IMR-90 (cell line): ENCODE data around the gene NUP98. TPM values are rescaled to one million over a fixed set of nuclear protein-coding genes. Genes with fewer than 3 reads are reported as not detected.

Experiments
- ATAC-seq: fragments of 200-7000 bp; cut with Tn5 transposase; 2 replicates; pipeline ENCODE4 v1.9.1; 2020; ENCODE audit warnings: low read depth, mild to moderate bottlenecking, moderate library complexity
- BruUV-seq: library from RNA; stranded (reverse); fragments of 400-500 nt; replicated peaks from 2 replicates; lab custom pipeline; 2021; lab: Mats Ljungman, UMichigan
- CTCF ChIA-PET: fragments of 300-600 bp; formaldehyde crosslinking; extraction: SDS; loops from one replicate; lab custom pipeline; 2021; ENCODE audit warnings: antibody characterized with exemption; lab: Yijun Ruan, JAX
- POLR2A ChIA-PET: fragments of 300-600 bp; sonication (Branson Sonifier 250); formaldehyde crosslinking; loops from one replicate; lab custom pipeline; 2022; ENCODE audit warnings: antibody characterized with exemption; ENCODE audit not compliant: unreplicated experiment; lab: Charles Lee
- DNase-seq: peaks from one replicate; pipeline ENCODE4 v3.0.0; 2013
- H2AFZ ChIP-seq: replicated peaks from 2 replicates; pipeline ENCODE3; 2013; ENCODE audit warnings: low read length, mild to moderate bottlenecking; ENCODE audit not compliant: poor library complexity
- H2AK5ac ChIP-seq: 2 replicates; pipeline ENCODE4 v1.6.1; 2013; ENCODE audit warnings: low read depth, low read length, inconsistent platforms
- H2AK9ac ChIP-seq: replicated peaks from 2 replicates; pipeline ENCODE3; 2013; ENCODE audit warnings: mild to moderate bottlenecking, low read depth, low read length, moderate library complexity; ENCODE audit not compliant: poor library complexity
- H2BK120ac ChIP-seq: 2 replicates; pipeline ENCODE4 v1.6.1; 2013; ENCODE audit warnings: low read depth, low read length, inconsistent platforms
- H2BK15ac ChIP-seq: 3 replicates; pipeline ENCODE4 v1.6.1; 2013; ENCODE audit warnings: low read depth, low read length, inconsistent platforms
- H2BK20ac ChIP-seq: 2 replicates; pipeline ENCODE4 v1.6.1; 2013; ENCODE audit warnings: low read depth, mild to moderate bottlenecking, inconsistent platforms, low read length, moderate library complexity
- H2BK5ac ChIP-seq: 2 replicates; pipeline ENCODE4 v1.6.1; 2013; ENCODE audit warnings: mild to moderate bottlenecking, low read depth, low read length, inconsistent platforms; ENCODE audit not compliant: poor library complexity, severe bottlenecking
- H3K14ac ChIP-seq: replicated peaks from 2 replicates; pipeline ENCODE4 v1.6.1; 2013; ENCODE audit warnings: low read depth, low read length, inconsistent platforms
- H3K18ac ChIP-seq: 2 replicates; pipeline ENCODE4 v1.6.1; 2013; ENCODE audit warnings: low read depth, low read length, control low read depth
- H3K23ac ChIP-seq: 2 replicates; pipeline ENCODE4 v1.6.1; 2013; ENCODE audit warnings: low read depth, low read length, inconsistent platforms
- H3K27ac ChIP-seq: 2 replicates; pipeline ENCODE4 v1.5.1; 2013; ENCODE audit warnings: mild to moderate bottlenecking, control low read depth, low read length; ENCODE audit not compliant: insufficient read depth
- H3K27me3 ChIP-seq: 2 replicates; pipeline ENCODE4 v1.6.1; 2013; ENCODE audit warnings: low read length; ENCODE audit not compliant: control insufficient read depth, insufficient read depth
- H3K36me3 ChIP-seq: 2 replicates; pipeline ENCODE4 v1.6.1; 2013; ENCODE audit warnings: low read length, mixed read lengths; ENCODE audit not compliant: control insufficient read depth, insufficient read depth
- H3K4ac ChIP-seq: 2 replicates; pipeline ENCODE4 v1.6.1; 2013; ENCODE audit warnings: low read depth, low read length, inconsistent platforms
- H3K4me1 ChIP-seq: 2 replicates; pipeline ENCODE4 v1.6.1; 2013; ENCODE audit warnings: low read length, mixed read lengths; ENCODE audit not compliant: control insufficient read depth, insufficient read depth
- H3K4me2 ChIP-seq: 2 replicates; pipeline ENCODE4 v1.6.1; 2013; ENCODE audit warnings: low read depth, mild to moderate bottlenecking, control low read depth, low read length, moderate library complexity
- H3K4me3 ChIP-seq: 2 replicates; pipeline ENCODE4 v1.5.1; 2013; ENCODE audit warnings: low read depth, mild to moderate bottlenecking, control low read depth, low read length, moderate library complexity; ENCODE audit not compliant: insufficient read depth
- H3K56ac ChIP-seq: 2 replicates; pipeline ENCODE4 v1.6.1; 2013; ENCODE audit warnings: low read length, inconsistent platforms; ENCODE audit not compliant: insufficient read depth; ENCODE audit errors: extremely low read depth
- H3K79me1 ChIP-seq, 2 experiments: 2 replicates each; pipeline ENCODE4 v1.6.1; 2013; ENCODE audit warnings: low read length in 2 of 2, inconsistent platforms in 1 of 2, low read depth in 1 of 2
- H3K9ac ChIP-seq: 2 replicates; pipeline ENCODE4 v1.6.1; 2013; ENCODE audit warnings: low read depth, low read length, control low read depth
- H3K9me1 ChIP-seq: 2 replicates; pipeline ENCODE4 v1.6.1; 2013; ENCODE audit warnings: low read length, inconsistent platforms; ENCODE audit not compliant: insufficient read depth
- H3K9me3 ChIP-seq: 2 replicates; pipeline ENCODE4 v1.6.1; 2013; ENCODE audit warnings: low read length; ENCODE audit not compliant: control insufficient read depth, insufficient read depth
- H4K20me1 ChIP-seq: 2 replicates; pipeline ENCODE4 v1.6.1; 2013; ENCODE audit warnings: low read length, inconsistent platforms; ENCODE audit not compliant: insufficient read depth
- H4K5ac ChIP-seq: 2 replicates; pipeline ENCODE4 v1.6.1; 2013; ENCODE audit warnings: mild to moderate bottlenecking, low read depth, low read length, control low read depth
- H4K8ac ChIP-seq, 2 experiments: 2 replicates each; pipeline ENCODE4 v1.6.1; 2013; ENCODE audit warnings: low read depth in 2 of 2, low read length in 2 of 2, control low read depth in 1 of 2, inconsistent platforms in 1 of 2
- H4K91ac ChIP-seq: 2 replicates; pipeline ENCODE4 v1.6.1; 2013; ENCODE audit warnings: low read depth, low read length, inconsistent platforms; ENCODE audit not compliant: insufficient read depth
- FOS ChIP-seq: fragments of 150-350 bp; IDR thresholded peaks from 2 replicates; pipeline ENCODE4 v1.6.1; 2016; ENCODE audit warnings: low read depth, low read length
- MAFK ChIP-seq: IDR thresholded peaks from 2 replicates; pipeline ENCODE4 v1.6.1; 2012; ENCODE audit warnings: low read depth, low read length, improper control_type of control experiment
- NFE2L2 ChIP-seq: fragments of 150-350 bp; IDR thresholded peaks from 2 replicates; pipeline ENCODE4 v1.6.1; 2016; ENCODE audit warnings: low read depth, mild to moderate bottlenecking, low read length
- POLR2A ChIP-seq: IDR thresholded peaks from 2 replicates; pipeline ENCODE4 v1.6.1; 2012; ENCODE audit warnings: mild to moderate bottlenecking, low read depth, low read length
- RAD21 ChIP-seq: IDR thresholded peaks from 2 replicates; pipeline ENCODE4 v1.6.1; 2012; ENCODE audit warnings: low read length, improper control_type of control experiment
- SMC3 ChIP-seq: fragments of 150-350 bp; IDR thresholded peaks from 2 replicates; pipeline ENCODE4 v1.6.1; 2016; ENCODE audit warnings: low read depth, mild to moderate bottlenecking, antibody characterized with exemption, low read length, moderate library complexity
- WGBS, 2 experiments: methylation state at CpG; one replicate each; pipeline versions ENCODE4 v1.1.5 to v1.1.7; 2013; ENCODE audit warnings: missing lambda C conversion rate in 2 of 2; ENCODE audit not compliant: insufficient read length in 1 of 2; ENCODE audit errors: extremely low coverage in 2 of 2; 5-methylcytosine and 5-hydroxymethylcytosine counted together
- dilution Hi-C: fragments of 300-500 bp; cut with HindIII; formaldehyde crosslinking; loops from one replicate; pipeline ENCODE4 v1.14.3; 2018; ENCODE audit warnings: low sequenced_read_pairs; ENCODE audit not compliant: unreplicated experiment
- in situ Hi-C: fragments of 300-500 bp; cut with MboI; formaldehyde crosslinking; loops from 3 replicates; pipeline ENCODE4 v1.14.3; 2019; ENCODE audit warnings: low sequenced_read_pairs, inconsistent platforms, mixed read lengths
- intact Hi-C: fragments of 100-400 bp; cut with micrococcal nuclease; formaldehyde crosslinking; loops from 2 replicates; pipeline ENCODE4 v1.10.0; 2022
- polyA plus RNA-seq, 3 experiments: library from polyadenylated mRNA; depleted of rRNA; stranded (reverse); fragments of >200 nt; gene quantifications; 2 replicates each; pipeline ENCODE4 v1.2.3, GENCODE V29; 2012; ENCODE audit warnings: low replicate concordance in 1 of 3
- total RNA-seq: library from RNA; depleted of rRNA; stranded (reverse); fragments of >200 nt; gene quantifications from 2 replicates; pipeline ENCODE4 v1.2.3, GENCODE V29; 2012
- TF ChIP-seq, protein P1 (sequence below): fragments of 150-350 bp; IDR thresholded peaks from 2 replicates; pipeline ENCODE4 v1.6.1; 2016; ENCODE audit warnings: low read depth, mild to moderate bottlenecking, low read length, moderate library complexity, borderline replicate concordance
- TF ChIP-seq, protein P2 (sequence below): fragments of 150-350 bp; IDR thresholded peaks from 2 replicates; pipeline ENCODE4 v1.6.1; 2017; ENCODE audit warnings: mild to moderate bottlenecking, antibody characterized with exemption, low read length, low read depth
- TF ChIP-seq, protein P3 (sequence below): conservative IDR thresholded peaks from 2 replicates; pipeline ENCODE4 v1.5.1; 2012; ENCODE audit warnings: mild to moderate bottlenecking, low read depth, low read length, improper control_type of control experiment

The NUP98 gene
- total and polyA plus RNA-seq, 2 of the 4 experiments (the other 2 are of a cell fraction), result 103 to 138 TPM

DNA sequence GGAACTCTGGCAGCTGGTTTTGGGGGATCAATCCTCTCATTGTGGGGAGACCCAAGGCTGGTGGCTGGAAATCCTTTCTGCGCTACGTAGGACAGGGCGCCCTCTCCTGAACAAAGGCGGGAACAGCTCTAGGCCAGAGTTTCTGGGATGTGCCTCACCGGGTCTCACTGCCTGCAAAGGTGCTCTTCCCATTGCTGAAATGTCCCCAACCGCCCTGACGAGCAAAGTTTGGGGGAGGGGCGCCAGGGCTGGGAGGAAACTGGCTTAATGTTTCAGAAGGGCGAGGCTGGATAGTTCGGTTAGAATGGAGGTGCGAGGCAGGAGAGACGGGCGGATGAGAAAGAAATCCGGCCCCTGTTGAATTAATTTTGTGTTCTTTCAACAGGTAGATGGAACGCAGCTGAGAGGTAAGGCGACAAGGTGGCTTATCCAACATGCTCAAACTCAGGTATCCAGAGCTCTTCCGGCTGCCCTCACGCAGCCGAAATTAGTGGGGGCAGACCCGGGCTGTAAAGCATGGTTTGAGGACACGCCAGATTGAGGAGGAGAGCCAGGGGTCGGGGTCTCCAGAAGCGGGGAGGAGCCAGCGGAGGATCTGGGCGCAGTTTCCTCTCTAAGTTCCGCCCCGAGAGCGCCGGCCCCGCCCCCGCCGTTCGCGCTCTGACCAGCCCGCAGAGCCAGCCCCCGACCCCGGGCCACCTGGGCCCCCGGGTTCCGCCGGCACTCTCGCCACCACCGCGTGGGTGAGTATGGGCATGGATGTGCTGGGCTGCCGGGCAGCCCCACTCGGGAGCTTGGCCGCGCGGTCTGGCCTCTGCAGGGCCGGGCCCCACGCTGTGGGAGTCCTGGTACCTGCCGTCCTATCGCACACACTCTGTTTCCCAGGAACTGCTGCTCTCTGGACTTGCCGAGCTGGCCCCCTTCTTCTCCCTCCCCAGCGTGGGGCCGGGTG lies 10.8 kb upstream of the NUP98 start, which contains the start of gene PGAP2:
PGAP2 (plus strand) TSS at position 652 of the 952 bp plus-strand sequence. CDS start 2,700 bp downstream, outside the sequence.
- Histone ChIP-seq H3K4me3 (peak within 1 kb of the TSS; percentile 78), H4K20me1 (no peaks in the 10 kb centered on the region), H3K27ac (peak within 1 kb of the TSS; percentile 39), H4K91ac (peak within 1 kb of the TSS; percentile 26), H3K4me2 (peak within 1 kb of the TSS; percentile 96), H3K27me3 (no peaks in the 10 kb centered on the region), H3K9me1 (peaks cover 6% of the 10 kb centered on the region; the same call in 1 of the 2 replicates), H3K36me3 (no peaks in the 10 kb centered on the region), H3K9me3 (no peaks in the 10 kb centered on the region), H2BK5ac (no peak within 1 kb of the TSS), H3K56ac (peak within 1 kb of the TSS; percentile 48), H2AFZ (peak within 1 kb of the TSS; percentile 87), H2BK20ac (0 out of 2 replicates have a peak within 1 kb of the TSS, but pooled peaks have one; percentile 34), H3K14ac (peak within 1 kb of the TSS; percentile 86), H3K18ac (peak within 1 kb of the TSS; percentile 69), H2AK9ac (peak within 1 kb of the TSS; percentile 82), H2BK15ac (peak within 1 kb of the TSS; percentile 24; the same call in 1 of the 3 replicates), H3K23ac (peak within 1 kb of the TSS; percentile 5; the same call in 1 of the 2 replicates), H3K4me1 (no peaks in the 10 kb centered on the region), H3K4ac (peak within 1 kb of the TSS; percentile 53), H4K5ac (peak within 1 kb of the TSS; percentile 86), H4K8ac (peak within 1 kb of the TSS; percentile 85 to 91), H2BK120ac (peak within 1 kb of the TSS; percentile 1; the same call in 1 of the 2 replicates), H2AK5ac (peak within 1 kb of the TSS; percentile 28), H3K79me1 (peaks cover 0 to 4% of the 10 kb centered on the region in 2 experiments; a peak in 1 of 4 replicates), H3K9ac (peak within 1 kb of the TSS; percentile 87)
- WGBS, 2 experiments, result 4% methylated on average over 29 of the region's 55 CpGs; no CpG with 5 or more reads in 1 of the 2 experiments
- dilution Hi-C loops (no loop called here), in situ Hi-C loops (no loop called here), intact Hi-C loops (no loop called here)
- TF ChIP-seq RAD21, result peak; percentile 68
- no peak for TF ChIP-seq POLR2A
- no peak for TF ChIP-seq MAFK
- TF ChIP-seq, protein P1, sequence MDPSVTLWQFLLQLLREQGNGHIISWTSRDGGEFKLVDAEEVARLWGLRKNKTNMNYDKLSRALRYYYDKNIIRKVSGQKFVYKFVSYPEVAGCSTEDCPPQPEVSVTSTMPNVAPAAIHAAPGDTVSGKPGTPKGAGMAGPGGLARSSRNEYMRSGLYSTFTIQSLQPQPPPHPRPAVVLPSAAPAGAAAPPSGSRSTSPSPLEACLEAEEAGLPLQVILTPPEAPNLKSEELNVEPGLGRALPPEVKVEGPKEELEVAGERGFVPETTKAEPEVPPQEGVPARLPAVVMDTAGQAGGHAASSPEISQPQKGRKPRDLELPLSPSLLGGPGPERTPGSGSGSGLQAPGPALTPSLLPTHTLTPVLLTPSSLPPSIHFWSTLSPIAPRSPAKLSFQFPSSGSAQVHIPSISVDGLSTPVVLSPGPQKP, result no peak
- TF ChIP-seq, protein P2, sequence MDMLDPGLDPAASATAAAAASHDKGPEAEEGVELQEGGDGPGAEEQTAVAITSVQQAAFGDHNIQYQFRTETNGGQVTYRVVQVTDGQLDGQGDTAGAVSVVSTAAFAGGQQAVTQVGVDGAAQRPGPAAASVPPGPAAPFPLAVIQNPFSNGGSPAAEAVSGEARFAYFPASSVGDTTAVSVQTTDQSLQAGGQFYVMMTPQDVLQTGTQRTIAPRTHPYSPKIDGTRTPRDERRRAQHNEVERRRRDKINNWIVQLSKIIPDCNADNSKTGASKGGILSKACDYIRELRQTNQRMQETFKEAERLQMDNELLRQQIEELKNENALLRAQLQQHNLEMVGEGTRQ, result no peak
- TF ChIP-seq NFE2L2, result no peak
- TF ChIP-seq FOS, result no peak
- peak; percentile 43; the same call in 1 of the 2 replicates for TF ChIP-seq SMC3
- TF ChIP-seq, protein P3, sequence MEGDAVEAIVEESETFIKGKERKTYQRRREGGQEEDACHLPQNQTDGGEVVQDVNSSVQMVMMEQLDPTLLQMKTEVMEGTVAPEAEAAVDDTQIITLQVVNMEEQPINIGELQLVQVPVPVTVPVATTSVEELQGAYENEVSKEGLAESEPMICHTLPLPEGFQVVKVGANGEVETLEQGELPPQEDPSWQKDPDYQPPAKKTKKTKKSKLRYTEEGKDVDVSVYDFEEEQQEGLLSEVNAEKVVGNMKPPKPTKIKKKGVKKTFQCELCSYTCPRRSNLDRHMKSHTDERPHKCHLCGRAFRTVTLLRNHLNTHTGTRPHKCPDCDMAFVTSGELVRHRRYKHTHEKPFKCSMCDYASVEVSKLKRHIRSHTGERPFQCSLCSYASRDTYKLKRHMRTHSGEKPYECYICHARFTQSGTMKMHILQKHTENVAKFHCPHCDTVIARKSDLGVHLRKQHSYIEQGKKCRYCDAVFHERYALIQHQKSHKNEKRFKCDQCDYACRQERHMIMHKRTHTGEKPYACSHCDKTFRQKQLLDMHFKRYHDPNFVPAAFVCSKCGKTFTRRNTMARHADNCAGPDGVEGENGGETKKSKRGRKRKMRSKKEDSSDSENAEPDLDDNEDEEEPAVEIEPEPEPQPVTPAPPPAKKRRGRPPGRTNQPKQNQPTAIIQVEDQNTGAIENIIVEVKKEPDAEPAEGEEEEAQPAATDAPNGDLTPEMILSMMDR, result peak; percentile 69
- peak; percentile 89 for ATAC-seq
- POLR2A ChIA-PET, result no interaction called here
- CTCF ChIA-PET, result interaction anchor here (0.5 to 1.7 kb wide), 16 partner anchors 9 to 129 kb away, joined by 3 to 11 read pairs (median 4); partner anchors contain the start of gene NUP98
- peak; percentile 35 for DNase-seq
- no TSS peak for BruUV-seq
